DMS 273 (cell line): ENCODE data around the gene LRMDA.

Source experiments
- DNase-seq: peaks from one replicate; lab custom pipeline; 2025; ENCODE audit not compliant: unreplicated experiment; lab: John Stamatoyannopoulos, UW

The LRMDA gene

DNA sequence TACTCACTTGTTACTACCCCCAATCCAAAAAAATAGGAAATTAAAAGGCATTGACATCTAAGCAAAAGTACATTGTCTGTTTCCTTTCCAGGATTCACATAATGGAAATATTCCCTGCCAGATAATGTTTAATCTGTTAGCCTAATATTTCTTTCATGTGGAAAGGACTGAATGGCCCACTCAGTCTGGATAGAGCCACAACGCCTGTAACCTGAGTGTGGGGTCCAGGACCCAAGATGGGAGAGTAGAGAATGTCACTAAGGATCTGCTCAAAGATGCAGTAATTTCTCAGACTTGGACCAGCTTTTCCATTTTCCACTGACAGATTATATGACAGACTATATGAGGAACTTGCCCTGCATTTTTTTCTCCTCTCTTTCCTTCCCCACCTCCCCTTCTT is 1117.3 kb downstream of the LRMDA start:
- DNase-seq, result no peak

DNA sequence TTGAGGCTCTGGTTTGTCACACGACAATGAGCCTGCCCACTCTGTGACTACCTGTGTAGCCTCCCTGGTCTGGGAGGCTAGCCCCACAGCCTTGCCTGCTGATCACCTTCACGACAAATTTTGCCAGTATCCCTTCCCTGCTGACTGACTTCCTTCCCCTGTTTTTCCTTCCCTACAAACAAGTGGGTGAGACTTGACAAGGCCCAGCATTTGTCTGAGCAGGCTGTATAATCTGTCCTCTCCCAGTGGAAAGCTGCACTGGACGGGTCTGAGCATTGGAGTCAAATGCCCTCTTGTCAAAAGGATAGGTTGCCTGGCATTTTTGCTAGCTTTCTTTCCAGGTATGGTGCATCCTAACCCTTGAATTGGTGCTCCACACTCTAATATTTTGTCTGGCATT is 1117.7 kb downstream of the LRMDA start:
- DNase-seq, result no peak

GRCh38 chr10:76550806-76551205 is 1119.4 kb downstream of the LRMDA start:
- DNase-seq, result no peak

DNA sequence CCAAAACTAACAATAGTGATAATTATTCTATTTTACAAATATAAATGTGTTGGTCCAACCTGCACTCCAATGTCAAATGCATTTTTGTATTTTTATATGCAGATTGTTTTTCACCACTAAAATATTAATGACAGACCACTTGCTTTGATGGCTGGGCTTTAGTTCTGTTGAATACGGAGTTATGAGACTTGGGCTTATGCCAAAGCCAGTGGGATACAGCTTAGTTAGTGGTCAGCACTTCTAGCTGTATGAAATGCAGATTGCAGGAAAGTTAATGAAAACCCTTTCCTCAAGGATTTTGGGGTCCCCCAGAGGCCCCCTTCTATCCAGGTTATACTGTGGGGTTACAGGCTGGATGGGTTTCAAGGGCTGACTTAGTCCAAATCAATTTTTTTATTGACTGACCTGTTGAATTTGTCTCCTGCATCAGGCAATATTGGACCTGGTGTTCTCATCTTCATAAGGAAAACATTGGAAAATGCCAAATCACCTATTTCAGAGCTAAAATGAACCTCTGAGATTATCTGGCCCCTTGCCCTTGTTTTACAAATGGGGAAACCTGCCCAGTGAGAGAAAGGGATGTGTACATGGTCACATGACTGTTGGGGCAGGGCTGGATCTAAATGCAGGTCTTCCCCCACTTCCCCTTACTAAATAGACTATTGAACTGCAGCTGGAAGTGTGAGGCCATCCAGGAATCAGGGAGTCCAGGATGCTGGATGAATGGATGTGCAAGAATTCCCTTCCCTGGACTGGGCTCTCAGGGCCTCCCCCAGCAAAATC is 1120.9 kb downstream of the LRMDA start:
- DNase-seq, result no peak

- DNase-seq, result no peak
These were observed 1122.0 kb downstream of the LRMDA start for GRCh38 chr10:76553263-76554032.

GRCh38 chr10:76554033-76554408 is 1122.6 kb downstream of the LRMDA start:
- DNase-seq, result no peak

- DNase-seq, result no peak
These were observed 1123.1 kb downstream of the LRMDA start for GRCh38 chr10:76554478-76554877.

- DNase-seq, result no peak
These were observed 1123.7 kb downstream of the LRMDA start for GRCh38 chr10:76555067-76555670.

- no peak for DNase-seq
These were observed 1125.9 kb downstream of the LRMDA start for GRCh38 chr10:76557366-76557765.

GRCh38 chr10:76558586-76558985 is 1127.2 kb downstream of the LRMDA start:
- no peak for DNase-seq

- DNase-seq, result no peak
These were observed 1127.8 kb downstream of the LRMDA start for GRCh38 chr10:76558996-76559891.

DNA sequence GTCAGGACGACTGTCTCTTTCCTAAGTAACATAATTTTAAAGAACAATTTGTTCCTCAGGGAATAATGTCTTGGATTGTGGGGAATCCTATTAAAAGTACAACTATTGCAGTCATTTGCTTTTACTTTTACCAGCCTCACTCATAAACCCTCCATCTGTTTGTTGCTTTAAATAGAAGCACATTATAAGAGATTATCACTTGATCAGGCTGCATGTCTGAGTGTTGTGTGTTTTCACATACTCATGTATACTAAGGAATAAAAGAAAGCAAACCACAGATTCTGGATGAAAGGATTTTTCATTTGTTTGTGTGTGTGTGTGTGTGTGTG is 1128.4 kb downstream of the LRMDA start:
- peak; percentile 10 for DNase-seq

DNA sequence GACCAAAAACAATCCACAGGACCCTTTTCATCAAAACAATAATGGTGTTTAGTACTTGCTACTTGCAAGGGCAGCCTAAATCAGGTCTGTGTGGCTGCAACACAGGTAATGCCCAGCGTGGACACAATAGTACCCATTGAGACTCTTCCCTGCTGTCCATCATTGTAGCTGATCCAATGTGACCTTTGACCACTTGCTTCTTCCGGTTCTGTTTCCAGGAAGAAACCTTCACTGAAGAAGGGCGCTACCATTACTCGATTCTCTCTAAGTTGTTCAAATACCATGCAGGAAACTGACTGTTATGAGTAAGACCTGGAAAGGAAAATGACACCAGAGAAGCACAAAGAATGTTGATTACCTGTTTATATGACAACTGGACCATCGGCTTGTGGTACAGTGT is 1128.9 kb downstream of the LRMDA start:
- no peak for DNase-seq

GRCh38 chr10:76563286-76563685 is 1131.9 kb downstream of the LRMDA start:
- no peak for DNase-seq

DNA sequence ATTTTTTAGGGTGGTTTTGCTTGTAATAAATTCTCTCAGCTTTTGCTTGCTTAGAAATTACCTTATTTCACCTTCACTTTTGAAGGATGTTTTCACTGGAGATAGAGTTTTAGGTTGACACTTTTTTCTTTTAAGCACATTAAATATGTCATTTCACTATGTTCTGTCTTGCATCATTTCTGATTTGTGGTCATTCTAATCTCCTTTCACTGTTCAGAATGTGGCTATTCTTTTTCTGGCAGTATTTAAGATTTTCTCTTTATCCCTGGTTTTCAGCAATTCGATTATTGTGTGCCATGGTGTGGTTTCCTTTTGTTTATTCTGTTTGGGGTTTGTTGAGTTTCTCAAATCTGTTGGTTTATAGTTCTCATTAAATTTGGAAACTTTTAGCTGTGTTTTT is 1140.6 kb downstream of the LRMDA start:
- DNase-seq, result no peak

GRCh38 chr10:76576276-76576962 is 1145.0 kb downstream of the LRMDA start:
- DNase-seq, result no peak

- DNase-seq, result no peak
These were observed 1146.0 kb downstream of the LRMDA start for GRCh38 chr10:76577455-76577854.

GRCh38 chr10:76581506-76582256 is 1150.3 kb downstream of the LRMDA start:
- DNase-seq, result no peak

- no peak for DNase-seq
These were observed 1151.1 kb downstream of the LRMDA start for GRCh38 chr10:76582531-76582930.

- DNase-seq, result no peak
These were observed 1152.3 kb downstream of the LRMDA start for GRCh38 chr10:76583711-76584161.
